GM23248 (cell line): Measurements from ENCODE around the gene CYREN.

Experiments used
- EZH2 ChIP-seq: fragments of 200-600 bp; sonication (generic); IDR thresholded peaks from 2 replicates; pipeline ENCODE4 v1.6.1; 2018; ENCODE audit warnings: antibody characterized with exemption, mild to moderate bottlenecking; ENCODE audit not compliant: insufficient read depth, poor library complexity, severe bottlenecking
- EZH2phosphoT487 ChIP-seq: fragments of 200-600 bp; sonication (generic); IDR thresholded peaks from 2 replicates; pipeline ENCODE4 v1.6.1; 2018; ENCODE audit warnings: antibody characterized with exemption, moderate library complexity, mild to moderate bottlenecking, low read depth; ENCODE audit not compliant: insufficient read depth

- TF ChIP-seq EZH2phosphoT487, result no peak
- TF ChIP-seq EZH2, result no peak
Measured at GRCh38 chr7:135192914-135193536, 22.5 kb upstream of the CYREN start.
